ENCODE data around the gene TIMM22. TPM values are rescaled to one million over a fixed set of nuclear protein-coding genes. Genes with fewer than 3 reads are reported as not detected.
A peak's percentile ranks its signal among the peaks of the same experiment; 100 is the strongest.

TIMM22 gene
- total RNA-seq, 6 donors from 2014 or later: 6.3 to 13.5 (median 8.9) TPM

DNA sequence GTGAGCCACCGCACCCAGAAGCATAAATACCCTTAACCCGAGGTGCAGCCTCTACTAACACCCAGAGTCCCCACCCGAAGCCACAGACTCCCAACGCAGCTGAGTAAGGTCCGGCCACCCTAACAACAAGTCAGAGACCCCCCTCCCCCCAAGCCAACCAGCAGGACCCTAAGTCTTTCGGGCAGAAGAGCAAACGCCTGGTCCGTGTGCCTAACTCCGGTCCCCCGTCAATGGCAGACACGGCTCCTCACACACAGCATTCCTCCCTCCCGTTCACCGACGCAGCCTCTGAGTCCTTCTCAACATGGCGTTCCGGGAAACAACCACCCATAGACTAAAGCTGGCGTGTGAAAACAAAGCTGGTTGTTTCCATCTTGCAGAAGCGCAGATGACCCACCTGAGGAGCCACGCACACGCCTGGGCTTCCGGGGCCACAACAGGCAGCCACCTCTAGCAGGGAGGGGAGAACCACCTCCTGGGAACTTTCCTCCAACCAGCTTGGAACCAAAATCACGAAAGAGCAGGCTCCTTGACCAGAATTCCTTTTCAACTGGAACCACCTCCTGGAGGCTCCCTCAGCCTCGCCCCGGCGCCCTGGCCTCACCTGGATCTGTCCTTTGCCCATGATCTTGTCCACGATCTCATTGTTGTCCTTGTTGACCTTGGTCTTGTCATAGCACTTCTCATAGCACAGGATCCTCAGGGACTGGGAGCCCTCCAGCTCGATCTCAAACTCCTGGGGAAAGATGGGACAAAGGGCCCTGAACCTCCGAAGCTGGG is 52.7 kb downstream of the TIMM22 start:
- DNase-seq: peak in 1 of 2 donors; percentile 71
- no peaks in the 10 kb centered on the region for H3K27me3 ChIP-seq
- H3K27ac ChIP-seq: no peak overlapping the region
- H3K4me3 ChIP-seq: no peak overlapping the region
- H3K9me3 ChIP-seq: no peaks in the 10 kb centered on the region
- TF ChIP-seq EP300 (IDR thresholded peaks at IDR 0.05): no peak
- TF ChIP-seq CTCF (IDR thresholded peaks at IDR 0.05): no peak
- no peak for TF ChIP-seq POLR2AphosphoS5 (IDR thresholded peaks at IDR 0.05)
- peaks cover 9 to 17% (median 16%) of the 10 kb centered on the region in 4 donors for H3K4me1 ChIP-seq
- 91 to 94% methylated on average over 25 to 28 of the region's 28 CpGs for WGBS, 2 donors
- no peak for ATAC-seq (ENCODE audit: low FRiP score in 2 of 2)
- peaks cover 6 to 58% (median 45%) of the 10 kb centered on the region in 4 donors for H3K36me3 ChIP-seq

- Histone ChIP-seq H3K27me3 (no peaks in the 10 kb centered on the region), H3K27ac (no peak overlapping the region), H3K36me3 (peaks cover 6 to 66% (median 52%) of the 10 kb centered on the region in 4 donors), H3K4me3 (no peak overlapping the region), H3K4me1 (peaks cover 9 to 14% (median 12%) of the 10 kb centered on the region in 4 donors), H3K9me3 (no peaks in the 10 kb centered on the region)
- no peak for DNase-seq
- TF ChIP-seq CTCF (IDR thresholded peaks at IDR 0.05) (no peak), EP300 (IDR thresholded peaks at IDR 0.05) (no peak), POLR2AphosphoS5 (IDR thresholded peaks at IDR 0.05) (no peak), POLR2A (IDR thresholded peaks at IDR 0.05) (no peak)
- ATAC-seq (ENCODE audit: low FRiP score in 2 of 2): peak in 1 of 2 donors; percentile 50
- 82 to 87% methylated on average over 19 to 21 of the region's 22 CpGs for WGBS, 2 donors
Measured at GRCh38 chr17:1050246-1050995, 53.5 kb downstream of the TIMM22 start.

DNA sequence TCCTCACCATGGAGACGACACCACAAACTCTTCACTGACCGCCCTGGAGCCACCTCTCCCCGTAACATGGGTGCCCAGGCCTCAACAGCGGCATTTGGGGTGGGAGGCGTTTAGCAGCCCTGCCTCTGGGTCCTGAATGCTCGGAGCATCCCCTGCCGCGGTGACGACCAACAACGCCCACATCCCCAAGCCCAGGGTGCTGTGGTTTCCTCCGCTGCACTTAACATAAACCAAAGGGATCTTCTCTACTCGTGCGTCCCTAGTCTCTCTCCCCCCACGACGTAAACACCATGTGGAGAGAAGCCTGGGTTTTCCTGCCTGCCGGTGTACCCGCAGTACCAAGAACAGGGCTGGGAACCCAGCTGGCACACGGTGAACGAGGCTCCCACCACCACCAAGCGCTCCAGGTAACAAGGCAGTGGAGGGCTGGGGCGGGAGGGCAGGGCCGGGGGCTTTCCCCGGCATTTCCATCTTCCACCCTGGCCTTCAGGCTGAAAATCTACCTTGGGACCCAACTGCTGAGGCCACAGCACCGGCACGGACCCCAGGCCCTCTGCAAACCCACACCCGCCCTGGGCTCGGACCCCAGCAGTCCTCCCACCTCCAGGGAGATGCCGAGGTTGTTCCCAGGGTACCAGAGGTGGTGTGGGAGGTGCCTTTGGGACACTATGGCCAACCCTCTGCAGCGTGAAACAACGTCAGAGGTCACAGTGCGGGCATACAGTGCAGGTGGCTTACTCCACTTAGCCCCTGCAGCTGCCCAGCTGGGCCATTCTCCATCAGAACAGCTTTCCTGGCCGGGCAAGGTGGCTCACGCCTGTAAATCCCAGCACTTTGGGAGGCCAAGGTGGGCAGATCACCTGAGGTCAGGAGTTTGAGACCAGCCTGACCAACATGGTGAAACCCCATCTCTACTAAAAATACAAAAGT is 54.3 kb downstream of the TIMM22 start:
- no peak for ATAC-seq (ENCODE audit: low FRiP score in 2 of 2)
- H3K4me3 ChIP-seq: no peak overlapping the region
- WGBS, 2 donors: 87 to 89% methylated on average over 21 to 31 of the region's 33 CpGs
- peaks cover 9 to 20% (median 12%) of the 10 kb centered on the region in 4 donors for H3K4me1 ChIP-seq
- H3K27ac ChIP-seq: no peak overlapping the region
- H3K27me3 ChIP-seq: no peaks in the 10 kb centered on the region
- no peak for DNase-seq
- TF ChIP-seq CTCF (IDR thresholded peaks at IDR 0.05) (no peak), POLR2AphosphoS5 (IDR thresholded peaks at IDR 0.05) (no peak), POLR2A (IDR thresholded peaks at IDR 0.05) (no peak)
- H3K36me3 ChIP-seq: peaks cover 6 to 72% (median 56%) of the 10 kb centered on the region in 4 donors
- H3K9me3 ChIP-seq: no peaks in the 10 kb centered on the region

Small RNAs within 50 kb of the gene (small RNA-seq; reads per million reads assigned to genes)
- 0 reads per million in 4 donors for gene MIR3183

Other genes starting within 250 kb of the TIMM22 start
- 10 to 100 TPM; 17.6 to 79.6 (median 21.5) TPM for gene GEMIN4, start 244.9 kb upstream of the TIMM22 start, total RNA-seq
- gene GLOD4, start 214.8 kb upstream of the TIMM22 start, total RNA-seq: 10 to 100 TPM; 41.0 to 92.2 (median 51.8) TPM
- 10 to 100 TPM in 5 of 6 donors, 1 to 10 TPM in 1; 9.8 to 17.8 (median 13.2) TPM for gene MRM3, start 214.8 kb upstream of the TIMM22 start, total RNA-seq
- 10 to 100 TPM; 32.4 to 63.1 (median 52.2) TPM for gene NXN, start 17.4 kb upstream of the TIMM22 start, total RNA-seq
- 100 to 1,000 TPM; 117 to 645 (median 206) TPM for gene ABR, start 182.9 kb downstream of the TIMM22 start, total RNA-seq

Measured in upper lobe of left lung (tissue), 6 donors.